SK-N-MC (cell line): ENCODE results near the gene CUL4A.

ENCODE experiments used
- EZH2 ChIP-seq: fragments of 200-600 bp; sonication (generic); IDR thresholded peaks from one replicate; pipeline ENCODE4 v1.6.1; 2017; ENCODE audit warnings: antibody characterized with exemption
- POLR2AphosphoS5 ChIP-seq: IDR thresholded peaks from 2 replicates; pipeline ENCODE4 v1.6.1; 2012; ENCODE audit warnings: mild to moderate bottlenecking, low read depth, low read length, borderline replicate concordance

- TF ChIP-seq POLR2AphosphoS5 (no peak), EZH2 (no peak)
Measured at GRCh38 chr13:113220877-113221276, 11.5 kb downstream of the CUL4A start.
